ENCODE results near the gene GATAD2A.
"Not testable (repeated sequence)": the region's sequence is repeated elsewhere in the genome, so short reads cannot be mapped to it uniquely, and the experiment has no call there.

Gene GATAD2A

DNA sequence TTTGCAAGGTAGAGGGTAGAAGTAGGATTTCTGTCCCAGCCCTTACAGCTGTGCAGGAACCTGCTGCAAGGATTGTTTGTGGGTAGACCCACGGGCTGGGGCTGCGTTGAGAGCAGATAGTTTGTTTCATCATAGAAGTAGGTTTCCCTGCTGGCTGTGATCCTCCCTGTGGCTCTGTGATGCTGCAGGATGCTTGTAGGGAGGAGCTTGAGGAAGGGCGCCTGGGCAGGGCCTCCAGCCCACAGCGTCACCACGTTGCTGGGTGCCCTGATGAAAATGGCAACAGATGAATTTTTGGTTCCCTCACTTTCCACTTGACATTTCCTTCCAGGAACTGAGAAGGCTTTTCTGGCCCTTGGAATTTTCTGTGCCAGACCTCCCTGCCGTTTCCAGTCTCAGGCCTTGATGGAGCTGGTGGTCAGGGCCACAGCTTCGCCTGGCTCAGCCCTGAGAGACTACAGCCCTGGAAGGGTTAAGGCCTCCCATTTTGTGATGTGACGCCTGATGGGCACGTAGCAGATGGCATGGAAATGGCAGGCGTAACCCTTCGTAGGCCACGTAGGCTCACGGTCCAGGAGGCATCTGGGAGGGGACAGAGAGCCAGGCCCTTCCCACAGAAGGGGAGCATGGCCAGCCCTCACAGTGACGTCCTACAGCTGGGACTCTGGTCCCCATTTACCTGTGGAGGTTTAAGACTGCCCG, 42.2 kb downstream of the GATAD2A start:
- peak; percentile 53 for DNase-seq

DNA sequence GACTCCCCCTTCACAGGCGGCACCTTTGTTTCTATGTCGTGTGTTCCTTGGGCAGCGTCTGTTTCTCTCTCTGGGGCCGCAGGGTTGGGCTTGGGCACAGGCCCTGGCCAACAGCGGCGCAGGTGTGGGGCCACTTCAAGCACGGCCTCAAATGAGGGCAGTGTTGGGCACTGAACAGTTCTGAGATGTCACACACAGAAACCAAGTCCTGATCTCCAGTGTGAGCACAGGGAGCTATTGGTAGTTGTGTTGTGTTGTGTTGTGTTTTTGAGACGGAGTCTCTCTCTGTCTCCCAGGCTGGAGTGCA, 42.7 kb downstream of the GATAD2A start:
- DNase-seq = no peak

DNA sequence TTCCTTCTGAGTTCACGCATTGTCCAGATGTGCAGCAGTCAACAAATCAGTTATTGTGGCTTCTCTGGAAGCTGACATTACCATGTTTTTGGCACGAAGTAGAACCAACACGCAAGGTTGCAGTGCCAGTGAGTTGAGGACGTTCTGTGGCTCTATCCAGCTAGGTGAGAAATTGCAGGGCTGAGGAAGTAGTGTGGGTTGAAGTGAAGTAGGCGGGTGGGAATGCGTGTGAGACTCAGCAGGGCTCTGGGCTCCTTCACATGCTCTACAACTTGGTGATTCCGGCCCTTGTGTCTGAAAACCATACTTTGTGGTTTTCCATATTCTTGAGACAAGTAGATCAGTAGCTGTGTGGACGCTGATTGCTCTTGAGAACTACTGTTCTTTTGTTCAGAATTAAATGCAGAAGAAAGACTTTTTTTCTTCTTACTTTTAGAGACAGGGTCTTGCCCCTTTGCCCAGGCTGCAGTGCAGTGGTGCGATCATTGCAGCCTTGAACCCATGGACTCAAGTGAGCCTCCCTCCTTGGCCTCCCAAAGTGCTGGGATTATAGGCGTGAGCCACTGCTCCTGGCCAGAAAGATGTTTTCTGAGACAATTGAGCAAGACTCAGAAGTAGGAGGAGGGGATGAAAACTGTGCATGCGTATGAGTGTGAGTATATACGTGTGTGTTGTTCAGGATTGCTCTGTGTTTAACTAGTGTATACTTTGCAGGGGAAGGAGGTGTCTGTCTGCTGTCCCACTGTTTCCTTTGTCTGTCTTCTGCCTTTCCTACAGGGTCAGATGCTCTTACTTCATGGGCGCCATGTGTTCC, 46.2 kb downstream of the GATAD2A start:
- peak; percentile 48 for DNase-seq

DNA sequence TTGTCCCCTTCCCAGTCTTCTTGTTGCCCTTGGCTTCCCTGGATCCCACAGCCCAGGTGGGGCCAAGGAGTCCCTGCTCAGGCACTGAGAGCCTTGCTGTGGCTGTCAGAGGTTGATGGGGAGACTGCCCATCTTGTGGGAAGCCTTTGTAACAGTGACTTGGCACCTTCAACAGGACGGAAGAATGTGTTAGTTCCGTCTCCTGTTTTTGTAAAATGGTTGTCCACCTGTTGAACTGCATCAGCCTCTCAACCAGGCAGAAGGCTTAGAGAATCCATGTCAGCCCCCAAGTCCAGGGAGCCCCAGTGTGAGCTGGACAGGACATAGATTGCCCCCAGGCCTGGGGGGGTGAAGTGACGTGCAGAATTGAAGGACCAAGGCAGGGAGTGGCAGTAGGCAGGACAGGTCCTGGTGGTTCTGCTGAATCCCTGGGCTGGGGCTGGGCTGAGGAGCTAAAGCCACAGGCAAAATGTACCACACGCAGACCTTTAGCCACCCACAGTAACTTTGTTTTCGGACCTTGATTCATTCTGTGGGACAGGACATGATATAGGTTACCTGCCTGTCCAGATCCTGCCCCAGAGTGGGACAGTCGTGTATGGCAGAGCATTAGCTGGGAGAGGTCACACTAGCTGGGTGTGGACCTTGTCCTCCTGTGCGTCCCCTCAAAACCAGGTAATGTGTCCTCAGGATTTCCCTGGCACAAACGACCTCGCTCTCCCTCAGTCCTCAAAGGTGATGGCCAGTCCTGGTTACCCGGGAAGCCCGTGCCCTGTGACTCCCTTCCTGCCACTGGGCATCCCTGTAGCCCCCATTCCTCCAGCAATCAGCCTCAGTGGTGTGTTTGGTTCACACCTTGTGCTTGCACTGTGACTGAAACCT, 47.0 kb downstream of the GATAD2A start:
- no peak for DNase-seq

DNA sequence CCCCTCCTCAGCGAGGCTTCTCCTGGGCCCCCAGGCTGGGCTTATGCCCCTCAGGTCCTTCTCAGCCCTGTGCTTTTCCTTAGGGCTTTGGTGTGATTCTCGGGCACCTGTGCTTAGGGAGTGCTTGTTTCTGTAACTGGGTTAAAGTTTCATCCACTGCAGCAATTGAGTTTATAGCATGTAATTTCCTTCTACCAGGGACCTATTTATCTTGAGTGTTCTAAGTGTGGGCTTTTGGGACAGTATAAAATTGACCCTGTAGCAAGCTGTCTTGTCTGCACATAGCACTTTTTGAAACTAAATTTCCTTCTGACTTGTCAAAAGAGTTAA, 47.6 kb downstream of the GATAD2A start:
- no peak for DNase-seq

DNA sequence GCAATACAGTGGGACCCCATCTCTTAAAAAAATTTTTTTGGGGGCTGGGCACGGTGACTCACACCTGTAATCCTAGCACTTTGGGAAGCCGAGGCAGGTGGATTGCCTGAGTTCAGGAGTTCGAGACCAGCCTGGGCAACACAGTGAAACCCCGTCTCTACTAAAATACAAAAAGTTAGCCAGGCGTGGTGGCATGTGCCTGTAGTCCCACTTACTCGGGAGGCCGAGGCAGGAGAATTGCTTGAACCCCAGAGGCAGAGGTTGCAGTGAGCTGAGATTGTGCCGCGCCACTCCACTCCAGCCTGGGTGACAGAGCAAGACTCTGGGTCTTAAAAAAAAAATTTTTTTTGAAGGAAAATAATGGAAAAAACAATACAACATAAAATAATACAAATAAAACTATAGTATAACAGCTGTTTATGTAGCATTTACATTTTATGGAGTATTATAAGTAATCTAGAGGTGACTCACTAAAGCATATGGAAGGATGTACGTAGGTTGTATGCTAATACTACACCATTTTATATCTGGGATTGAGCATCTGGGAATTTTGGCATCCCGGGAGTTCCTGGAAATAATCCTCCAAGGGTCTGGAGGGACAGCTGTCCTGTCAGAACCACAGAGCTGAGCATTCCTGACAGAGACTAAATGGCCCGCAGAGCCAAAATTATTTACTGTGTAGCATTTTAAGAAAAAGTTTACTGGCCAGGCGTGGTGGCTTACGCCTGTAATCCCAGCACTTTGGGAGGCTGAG, 49.9 kb downstream of the GATAD2A start:
- DNase-seq = not testable (repeated sequence)

DNA sequence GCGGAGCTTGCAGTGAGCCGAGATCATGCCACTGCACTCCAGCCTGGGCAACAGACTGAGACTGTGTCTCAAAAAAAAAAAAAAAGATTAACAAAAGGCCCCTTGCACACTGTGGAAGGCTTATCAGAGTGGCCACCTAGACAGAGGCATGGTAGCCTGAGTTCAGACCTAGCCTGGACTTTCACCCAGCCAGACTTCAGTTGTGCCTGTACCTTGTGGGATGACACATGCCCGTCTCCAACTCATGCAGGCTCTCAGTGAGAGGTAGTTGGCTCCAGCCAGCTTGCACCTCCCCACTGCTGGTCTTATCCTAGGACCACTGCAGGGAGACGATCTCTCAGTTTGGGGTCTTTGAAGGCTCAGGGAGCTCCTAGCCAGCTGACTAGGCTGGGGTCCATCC, 52.2 kb downstream of the GATAD2A start:
- DNase-seq = no peak

DNA sequence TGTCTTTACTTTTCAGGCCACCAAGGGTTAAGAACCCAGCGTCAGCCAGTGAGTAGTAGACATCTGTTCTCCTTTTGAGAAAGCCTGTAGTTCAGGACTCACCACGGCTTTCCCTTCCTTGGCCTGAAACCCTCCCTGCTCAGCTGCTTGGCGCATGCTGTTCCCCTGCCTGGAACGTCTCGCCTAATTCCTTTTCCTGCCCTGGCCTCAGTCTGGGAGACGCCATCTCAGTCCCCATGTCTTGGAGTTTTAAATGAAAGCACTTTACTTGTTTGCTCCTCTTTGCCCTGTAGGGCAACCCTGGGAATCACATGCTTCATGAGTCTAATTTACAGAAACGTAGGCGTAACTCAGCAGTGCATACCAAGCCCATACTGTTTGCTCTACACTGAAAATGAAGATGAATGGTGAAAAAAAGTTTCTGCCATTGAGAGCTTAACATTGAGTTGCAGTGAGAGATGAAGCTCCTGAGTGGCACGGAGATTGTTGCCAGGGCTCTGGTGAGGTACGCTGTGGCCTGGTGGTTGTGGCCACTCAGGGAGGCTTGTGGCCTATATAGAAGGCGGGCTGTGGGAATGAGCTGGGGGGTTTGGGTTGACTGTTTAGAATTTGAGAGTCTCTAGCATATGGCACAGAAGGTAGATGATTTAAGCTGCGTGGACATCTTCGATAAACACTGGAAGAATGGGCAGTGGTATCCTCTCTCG, 52.8 kb downstream of the GATAD2A start:
- no peak for DNase-seq

DNA sequence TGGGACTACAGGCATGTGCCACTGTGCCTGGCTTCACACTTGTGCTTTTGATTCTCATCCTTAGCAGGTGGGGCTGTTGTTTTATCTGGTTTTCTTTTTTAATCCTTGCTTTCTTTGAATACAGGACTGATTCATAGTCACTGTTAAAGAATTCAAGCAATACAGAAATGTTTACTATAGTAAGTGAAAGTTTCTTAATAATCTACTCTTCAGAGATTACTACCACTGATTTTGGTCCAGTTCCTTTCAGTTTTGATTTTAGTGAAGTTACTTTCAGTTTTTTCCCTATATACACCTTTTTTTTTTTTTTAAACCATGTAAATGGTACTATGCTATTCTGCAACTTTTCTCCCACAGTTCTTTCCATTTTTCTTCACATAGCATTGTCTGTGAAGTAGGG, 53.6 kb downstream of the GATAD2A start:
- DNase-seq = peak; percentile 44

DNA sequence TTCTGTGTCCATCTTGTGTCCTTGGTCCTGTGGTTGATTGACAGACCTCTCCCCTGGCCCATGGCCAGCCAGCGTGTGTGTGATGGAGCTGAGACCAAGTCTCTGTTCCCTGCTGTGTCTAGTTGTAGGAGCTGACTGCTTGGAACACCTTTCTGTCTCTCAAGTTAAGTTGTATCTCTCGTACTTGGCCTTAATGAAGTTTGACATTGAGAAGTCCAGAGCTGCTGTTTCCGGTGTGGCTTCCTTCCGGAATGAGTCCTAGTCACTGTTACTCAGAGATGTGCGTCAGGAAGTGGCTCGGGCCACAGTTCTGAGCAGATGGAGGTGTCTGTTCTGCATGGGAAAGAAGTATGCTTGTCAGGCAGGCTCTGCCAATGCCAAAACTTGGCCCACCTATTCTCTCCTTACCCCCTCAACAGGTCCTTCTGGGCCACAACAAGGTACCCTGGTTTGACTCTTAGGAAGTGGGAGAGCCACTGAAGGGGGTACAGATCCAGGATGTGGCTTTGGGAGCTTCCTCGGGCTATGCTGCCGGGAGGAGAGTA, 54.3 kb downstream of the GATAD2A start:
- DNase-seq = peak; percentile 77

DNA sequence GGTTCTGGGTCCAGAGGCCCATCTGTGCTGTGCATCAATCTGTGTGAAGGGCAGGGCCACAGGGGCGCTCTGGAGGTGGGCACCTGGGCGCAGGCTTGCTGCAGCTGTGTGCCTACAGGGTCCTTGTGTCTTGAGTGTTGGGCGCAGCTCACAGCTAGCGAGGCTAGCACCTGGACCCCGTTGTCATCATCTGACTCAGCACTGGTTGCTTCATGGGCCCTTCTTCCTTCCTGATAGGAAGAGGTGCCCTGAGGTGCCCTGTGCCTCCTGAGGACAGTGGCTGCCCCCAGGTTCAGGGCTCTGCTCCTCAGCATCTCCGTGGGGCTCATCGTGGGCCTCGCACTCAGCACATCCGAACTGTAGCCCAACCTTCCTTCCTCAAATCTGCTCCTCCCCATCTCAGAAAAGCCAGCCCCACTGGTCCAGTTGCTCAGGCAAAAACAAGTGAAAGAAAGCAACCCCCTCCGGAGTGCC, 54.8 kb downstream of the GATAD2A start:
- DNase-seq = peak; percentile 37

DNA sequence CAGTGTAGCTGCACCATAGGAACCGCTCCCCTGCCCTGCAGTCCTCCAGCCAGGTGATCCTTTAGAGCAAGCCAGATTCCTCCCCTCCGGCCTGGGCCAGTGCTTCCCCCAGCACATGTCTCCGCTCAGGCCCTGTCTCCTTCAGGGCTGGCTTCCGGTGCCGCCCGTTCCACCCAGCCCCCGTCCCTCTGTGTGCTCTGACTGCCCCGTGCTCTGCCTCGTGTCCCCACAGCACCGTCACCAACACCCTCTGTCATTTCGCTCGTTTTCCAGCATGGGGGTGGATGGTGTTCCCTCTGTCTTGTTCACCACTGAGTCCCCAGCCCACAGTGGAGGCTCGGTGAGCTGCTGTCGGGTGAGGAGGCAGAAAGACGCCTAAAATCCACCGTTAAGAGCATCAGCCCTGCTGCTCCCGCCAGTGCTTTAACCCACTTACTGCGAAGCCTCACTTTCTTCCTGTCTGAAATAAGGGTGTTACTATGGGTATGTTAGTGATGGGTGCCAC, 55.3 kb downstream of the GATAD2A start:
- DNase-seq = peak; percentile 70

DNA sequence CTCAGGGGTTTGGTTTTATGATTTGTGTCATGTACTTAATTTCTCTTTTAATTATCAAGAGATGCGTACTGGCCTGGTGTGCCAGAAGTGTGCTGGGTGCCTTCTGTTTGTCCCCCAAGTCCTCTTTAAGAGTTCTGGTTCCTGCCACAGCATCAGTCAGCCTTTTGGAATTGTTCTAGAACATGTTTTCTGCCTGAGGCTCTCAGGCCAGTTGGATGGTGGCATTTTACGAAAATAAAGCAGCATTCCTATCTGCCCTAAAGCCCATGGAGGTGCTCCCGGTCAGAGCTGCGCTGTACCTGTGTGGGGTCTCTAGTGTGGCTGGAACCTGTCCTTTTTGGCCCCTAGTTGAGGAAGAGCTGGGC, 55.8 kb downstream of the GATAD2A start:
- no peak for DNase-seq

DNA sequence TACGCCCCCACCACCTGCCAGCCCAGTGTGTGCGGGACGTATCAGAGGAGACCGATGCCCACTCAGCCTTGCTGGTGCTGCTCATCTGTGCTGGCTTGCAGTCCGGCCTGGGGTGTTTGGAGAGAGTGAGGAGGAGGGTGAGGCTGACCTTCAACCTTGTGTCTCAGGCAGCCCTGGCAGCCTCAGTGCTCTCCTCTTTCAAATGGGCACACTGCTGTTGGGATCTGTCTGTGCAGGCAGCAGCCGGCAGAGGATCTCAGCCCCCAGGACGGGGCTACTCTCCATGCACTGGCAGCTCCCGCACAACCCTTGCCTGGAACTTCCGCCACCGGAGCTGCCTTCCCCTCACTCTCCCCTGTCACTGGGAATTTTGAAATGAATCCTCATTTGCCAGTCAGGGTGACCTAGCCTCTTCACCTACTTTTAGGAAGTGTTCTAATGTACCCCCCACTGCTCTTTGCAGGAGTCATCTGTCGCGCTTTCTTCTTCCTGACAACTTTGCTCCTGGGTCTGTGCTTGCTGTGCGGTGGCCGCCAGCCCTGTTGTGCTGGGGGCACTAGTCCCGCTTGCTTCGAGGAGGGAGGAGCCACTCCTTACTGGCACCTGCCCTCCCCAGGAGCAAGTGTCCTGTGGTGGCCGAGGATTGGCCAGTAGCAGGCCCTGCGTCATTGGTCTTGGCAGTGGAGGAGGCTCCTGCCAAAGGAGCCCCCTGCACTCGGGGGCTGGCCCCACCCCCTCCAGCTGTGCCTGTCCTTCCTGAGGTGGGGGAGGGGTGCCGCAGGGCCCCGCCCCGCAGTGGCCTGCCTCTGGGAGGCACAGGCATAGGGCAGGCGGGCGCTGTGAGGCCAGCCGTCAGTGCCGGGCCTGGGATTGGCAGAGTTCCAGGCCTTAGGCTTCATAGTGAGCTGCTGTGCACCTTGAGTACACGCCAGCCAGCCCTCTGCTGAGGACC, 56.5 kb downstream of the GATAD2A start:
- peak; percentile 41 for DNase-seq

DNA sequence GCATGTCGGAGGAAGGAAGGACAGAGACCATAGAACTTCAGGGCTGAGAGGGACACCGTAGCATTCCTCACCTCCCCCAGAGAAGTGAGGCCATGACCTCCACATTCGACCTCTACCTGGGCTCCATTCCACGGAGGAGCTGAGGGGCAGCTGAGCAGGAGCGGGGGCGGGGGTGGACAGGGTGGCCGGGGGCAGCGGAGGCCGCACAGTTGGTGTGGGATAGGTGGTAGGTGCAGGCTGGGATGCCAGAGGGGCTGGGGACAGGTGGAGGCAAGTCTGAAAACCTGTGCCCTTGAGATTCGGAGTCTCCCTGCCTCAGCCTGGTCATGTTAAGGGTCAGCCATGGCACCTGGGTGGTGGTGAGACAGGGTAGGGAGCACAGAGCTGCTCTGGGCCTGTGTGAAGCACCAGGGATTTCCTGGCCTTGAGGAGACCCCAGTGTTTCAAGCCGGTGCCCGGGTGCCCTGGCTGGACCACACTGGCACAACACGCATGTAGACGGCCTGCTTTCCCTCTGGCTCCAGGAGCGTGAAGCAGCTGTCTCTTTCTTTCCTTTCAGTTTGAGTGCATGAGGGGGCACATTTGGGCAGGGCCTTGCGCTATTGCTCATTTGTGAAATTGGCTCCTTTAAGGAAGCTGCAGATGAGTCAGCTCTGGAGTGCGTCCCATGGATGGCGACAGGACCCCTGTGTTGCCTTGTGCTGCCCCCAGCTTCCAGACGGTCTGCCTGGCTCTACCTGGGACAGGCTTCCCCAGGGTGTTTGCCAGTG, 58.1 kb downstream of the GATAD2A start:
- DNase-seq = no peak

DNA sequence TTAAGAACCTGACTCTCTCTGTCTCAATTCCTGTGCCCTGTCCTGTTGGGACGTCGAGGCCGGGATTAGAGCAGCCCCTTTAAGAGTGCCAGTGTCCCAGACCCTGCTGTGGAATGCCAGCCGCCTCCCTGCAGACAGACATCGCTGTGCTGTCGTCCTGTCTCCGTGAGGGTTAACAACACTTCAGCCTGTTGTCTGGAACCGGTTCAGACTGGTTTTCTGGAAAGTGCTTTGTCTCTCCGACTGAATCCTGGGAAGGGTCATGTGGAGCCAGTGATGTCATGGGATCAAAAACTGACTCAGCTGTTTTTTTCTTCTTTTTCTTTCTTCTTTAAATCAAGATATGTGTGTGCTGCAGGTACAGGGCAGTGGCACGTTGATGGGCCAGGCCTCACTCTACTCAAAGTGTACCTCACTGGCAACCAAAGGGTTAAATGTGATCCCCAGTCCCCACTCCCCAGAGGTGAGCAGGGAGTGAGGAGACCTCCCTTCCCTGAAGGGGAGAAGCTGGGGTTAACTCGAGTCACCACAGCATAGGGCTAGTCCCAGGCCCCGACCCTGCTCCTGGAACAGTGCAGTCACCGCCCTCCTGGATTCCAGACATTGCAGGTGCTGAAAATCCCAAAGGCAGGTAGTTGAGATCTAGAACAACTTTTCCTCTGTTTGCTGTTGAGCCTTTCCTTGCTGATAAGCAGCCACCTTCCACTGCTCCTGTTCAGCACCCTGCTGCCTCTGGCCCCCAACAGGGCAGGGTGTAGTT, 59.0 kb downstream of the GATAD2A start:
- no peak for DNase-seq

DNA sequence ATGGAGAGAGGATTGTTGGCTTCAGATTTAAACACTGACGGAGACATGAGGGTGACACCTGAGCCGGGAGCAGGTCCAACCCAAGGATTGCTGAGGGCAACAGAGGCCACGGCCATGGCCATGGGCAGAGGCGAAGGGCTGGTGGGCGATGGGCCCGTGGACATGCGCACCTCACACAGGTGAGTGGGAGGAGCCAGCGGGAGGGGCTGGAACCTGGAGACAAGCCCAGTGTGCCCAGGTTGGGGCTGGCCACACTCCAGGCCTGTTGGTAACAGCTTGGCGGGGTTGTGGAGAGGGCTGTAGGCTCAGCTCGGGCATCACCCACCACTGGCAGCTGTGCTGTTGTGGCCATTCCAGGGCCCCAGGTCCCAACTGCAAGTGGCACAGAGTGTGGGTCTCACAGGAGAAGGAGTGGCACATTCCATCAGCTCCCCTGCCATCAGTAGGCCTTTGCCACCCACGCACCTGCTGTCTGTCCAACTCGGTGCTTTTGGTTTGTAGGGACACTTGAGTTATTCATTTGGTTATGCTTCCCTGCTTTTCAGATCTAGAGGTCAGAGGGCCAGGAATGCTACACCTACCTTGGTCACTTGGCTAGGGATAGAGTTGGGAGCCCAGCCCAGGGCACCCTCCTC, 60.1 kb downstream of the GATAD2A start:
- DNase-seq = no peak

DNA sequence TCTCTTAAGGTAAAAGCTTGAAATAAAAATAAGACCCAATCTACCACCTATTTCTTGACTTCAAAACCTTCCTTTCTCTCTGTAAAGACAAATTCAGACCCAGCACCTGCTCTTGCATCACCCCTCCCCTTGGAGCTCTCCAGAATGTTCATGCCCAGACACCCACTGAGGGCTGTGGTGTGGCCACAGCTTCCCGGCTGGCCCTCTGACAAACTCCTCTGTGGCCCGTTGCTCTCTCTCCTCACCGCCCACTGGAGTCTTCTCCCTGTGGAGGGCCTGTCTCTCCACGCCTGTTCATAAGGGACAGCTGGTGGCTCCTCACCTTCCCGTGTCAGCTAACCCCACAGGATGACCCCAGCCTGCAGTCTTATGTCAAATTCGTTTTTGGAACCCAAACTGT, 60.7 kb downstream of the GATAD2A start:
- DNase-seq = no peak

All from CD4-positive, alpha-beta T cell treated with Interleukin-12 subunit alpha and Interleukin-12 subunit beta, for 1 hour (primary cell).